Suppressor macrophage (primary cell): ENCODE results near the gene RSAD1.
"Not testable (repeated sequence)": the region's sequence is repeated elsewhere in the genome, so short reads cannot be mapped to it uniquely, and the experiment has no call there.

Experiments used
- DNase-seq, 4 experiments: peaks; one replicate each; pipeline ENCODE4 v3.0.0-alpha.2; 2020 to 2022

Gene RSAD1

GRCh38 chr17:50473901-50474300 is 4.8 kb upstream of the RSAD1 start:
- DNase-seq = no peak

GRCh38 chr17:50474523-50474922 is 4.1 kb upstream of the RSAD1 start:
- no peak for DNase-seq

GRCh38 chr17:50475362-50475761 is 3.3 kb upstream of the RSAD1 start:
- DNase-seq = no peak

- DNase-seq = not testable (repeated sequence)
These were observed 2.7 kb upstream of the RSAD1 start for GRCh38 chr17:50475775-50476544.

GRCh38 chr17:50476545-50477315 is 1.9 kb upstream of the RSAD1 start:
- DNase-seq = no peak

GRCh38 chr17:50477976-50478375 is 684 bp upstream of the RSAD1 start:
- no peak for DNase-seq

GRCh38 chr17:50479522-50480141 is 972 bp downstream of the RSAD1 start:
- DNase-seq = peak; percentile 83 to 91 (median 90)

- no peak for DNase-seq
These were observed 1.6 kb downstream of the RSAD1 start for GRCh38 chr17:50480142-50480764.

GRCh38 chr17:50480854-50481490 is 2.3 kb downstream of the RSAD1 start:
- peak in 2 of 4 experiments; percentile 48 to 49 for DNase-seq

- no peak for DNase-seq
These were observed 3.0 kb downstream of the RSAD1 start for GRCh38 chr17:50481648-50482047.

- no peak for DNase-seq
These were observed 3.5 kb downstream of the RSAD1 start for GRCh38 chr17:50482110-50482509.

- peak; percentile 91 to 95 (median 94) for DNase-seq
These were observed 3.9 kb downstream of the RSAD1 start for GRCh38 chr17:50482516-50482915.

GRCh38 chr17:50483266-50483665 is 4.6 kb downstream of the RSAD1 start:
- no peak for DNase-seq

- no peak for DNase-seq
These were observed 5.9 kb downstream of the RSAD1 start for GRCh38 chr17:50484386-50485155.

- DNase-seq = no peak
These were observed 8.8 kb downstream of the RSAD1 start for GRCh38 chr17:50487213-50488096.

- no peak for DNase-seq
These were observed 10.2 kb downstream of the RSAD1 start for GRCh38 chr17:50488880-50489279.

GRCh38 chr17:50491505-50491904 is 12.8 kb downstream of the RSAD1 start:
- peak in 1 of 4 experiments; percentile 21 for DNase-seq

- no peak for DNase-seq
These were observed 13.6 kb downstream of the RSAD1 start for GRCh38 chr17:50492214-50492613.

GRCh38 chr17:50493744-50494143 is 15.1 kb downstream of the RSAD1 start:
- no peak for DNase-seq

- no peak for DNase-seq
These were observed 16.7 kb downstream of the RSAD1 start for GRCh38 chr17:50495217-50495823.
